Cardiac atrium fibroblast (primary cell): ENCODE measurements around the gene ASB12. TPM values are rescaled to one million over a fixed set of nuclear protein-coding genes. Genes with fewer than 3 reads are reported as not detected.

ENCODE experiments used
- total RNA-seq: library from RNA; depleted of rRNA; stranded (reverse); fragments of >200 nt; gene quantifications from 2 replicates; pipeline ENCODE4 v1.2.3, GENCODE V29; 2015

The ASB12 gene
- total RNA-seq: not detected in 2 replicates

GRCh38 chrX:64230123-64230970 is at the start of gene ASB12:
Gene ASB12 (minus strand): TSS chrX:64230607. CDS start chrX:64225650, 4,957 bp downstream.

GRCh38 chrX:64205441-64205734 is 25.0 kb downstream of the ASB12 start, which contains the start of gene AMER1:
Gene AMER1 (minus strand): TSS chrX:64205708. CDS start chrX:64193286, 12,422 bp downstream.

Other genes starting within 250 kb of the ASB12 start
- gene AMER1, start 24.9 kb downstream of the ASB12 start, total RNA-seq: 1.4 and 2.8 TPM in 2 replicates
- under 0.01 TPM in 1 of 2 replicates, not detected in the other for gene MTMR8, start 164.8 kb upstream of the ASB12 start, total RNA-seq